Neural crest cell (in vitro differentiated cells): ENCODE results near the gene P2RX5. TPM values are rescaled to one million over a fixed set of nuclear protein-coding genes. Genes with fewer than 3 reads are reported as not detected.

Experiments used
- DNase-seq: peaks from one replicate; pipeline ENCODE4 v3.0.0; 2021; ENCODE audit warnings: low read depth, mixed read lengths, low spot score
- H3K27ac Mint-ChIP-seq: one replicate; pipeline ENCODE4 v1.8.0; 2021; ENCODE audit warnings: mild to moderate bottlenecking, mixed read lengths; ENCODE audit not compliant: unreplicated experiment
- H3K27me3 Mint-ChIP-seq: 2 replicates; pipeline ENCODE4 v1.8.0; 2021; ENCODE audit warnings: low read depth, mild to moderate bottlenecking, mixed read lengths
- H3K36me3 Mint-ChIP-seq: 2 replicates; pipeline ENCODE4 v1.8.0; 2021; ENCODE audit warnings: low read depth, mild to moderate bottlenecking, mixed read lengths
- H3K4me1 Mint-ChIP-seq: 2 replicates; pipeline ENCODE4 v1.8.0; 2021; ENCODE audit warnings: mixed read lengths
- H3K4me3 Mint-ChIP-seq: one replicate; pipeline ENCODE4 v1.8.0; 2021; ENCODE audit warnings: mild to moderate bottlenecking, mixed read lengths
- H3K9me3 Mint-ChIP-seq: 2 replicates; pipeline ENCODE4 v1.8.0; 2021; ENCODE audit warnings: mixed read lengths
- CTCF ChIP-seq: fragments of 200-600 bp; sonication (generic); conservative IDR thresholded peaks from 2 replicates; pipeline ENCODE4 v1.5.0; 2021; ENCODE audit warnings: antibody characterized with exemption, mild to moderate bottlenecking
- total RNA-seq: library from RNA; stranded (reverse); gene quantifications from 2 replicates; pipeline ENCODE4 v1.2.1, GENCODE V29; 2021

The P2RX5 gene
- total RNA-seq, 1 donor from 2014 or later = 1.6 TPM

GRCh38 chr17:3691617-3692067, 4.3 kb downstream of the P2RX5 start:
- H3K36me3 Mint-ChIP-seq = no peaks in the 10 kb centered on the region
- peaks cover 4% of the 10 kb centered on the region for H3K4me1 Mint-ChIP-seq
- H3K27me3 Mint-ChIP-seq = peaks cover 45% of the 10 kb centered on the region
- no peak overlapping the region for H3K4me3 Mint-ChIP-seq
- H3K9me3 Mint-ChIP-seq = no peaks in the 10 kb centered on the region
- no peak for DNase-seq
- no peak for TF ChIP-seq CTCF
- no peak overlapping the region for H3K27ac Mint-ChIP-seq

GRCh38 chr17:3690094-3690715, 5.8 kb downstream of the P2RX5 start:
- H3K4me1 Mint-ChIP-seq = peaks cover 4% of the 10 kb centered on the region
- no peaks in the 10 kb centered on the region for H3K36me3 Mint-ChIP-seq
- H3K27me3 Mint-ChIP-seq = peaks cover 32% of the 10 kb centered on the region
- DNase-seq = no peak
- no peak overlapping the region for H3K4me3 Mint-ChIP-seq
- H3K9me3 Mint-ChIP-seq = no peaks in the 10 kb centered on the region
- TF ChIP-seq CTCF = no peak
- no peak overlapping the region for H3K27ac Mint-ChIP-seq

- Mint-ChIP-seq H3K36me3 (no peaks in the 10 kb centered on the region), H3K4me1 (peaks cover under 1% of the 10 kb centered on the region), H3K4me3 (no peak overlapping the region), H3K27ac (peak overlapping the region; percentile 54), H3K9me3 (no peaks in the 10 kb centered on the region), H3K27me3 (peaks cover 25% of the 10 kb centered on the region)
- TF ChIP-seq CTCF = no peak
- no peak for DNase-seq
These were observed 6.5 kb downstream of the P2RX5 start for GRCh38 chr17:3689262-3690093.

GRCh38 chr17:3688852-3689261, 7.1 kb downstream of the P2RX5 start:
- TF ChIP-seq CTCF = no peak
- H3K4me3 Mint-ChIP-seq = no peak overlapping the region
- H3K36me3 Mint-ChIP-seq = no peaks in the 10 kb centered on the region
- peaks cover 19% of the 10 kb centered on the region for H3K27me3 Mint-ChIP-seq
- no peak overlapping the region for H3K27ac Mint-ChIP-seq
- H3K4me1 Mint-ChIP-seq = no peaks in the 10 kb centered on the region
- no peak for DNase-seq
- no peaks in the 10 kb centered on the region for H3K9me3 Mint-ChIP-seq

GRCh38 chr17:3688027-3688553, 7.9 kb downstream of the P2RX5 start:
- Mint-ChIP-seq H3K9me3 (no peaks in the 10 kb centered on the region), H3K4me3 (peak overlapping the region; percentile 12), H3K4me1 (no peaks in the 10 kb centered on the region), H3K27ac (no peak overlapping the region), H3K27me3 (peaks cover 13% of the 10 kb centered on the region), H3K36me3 (no peaks in the 10 kb centered on the region)
- no peak for DNase-seq
- TF ChIP-seq CTCF = no peak
